ENCODE measurements around the gene CDHR4. TPM values are rescaled to one million over a fixed set of nuclear protein-coding genes. Genes with fewer than 3 reads are reported as not detected.

Gene CDHR4
- total RNA-seq, 2 experiments from 2014 or later = not detected

DNA sequence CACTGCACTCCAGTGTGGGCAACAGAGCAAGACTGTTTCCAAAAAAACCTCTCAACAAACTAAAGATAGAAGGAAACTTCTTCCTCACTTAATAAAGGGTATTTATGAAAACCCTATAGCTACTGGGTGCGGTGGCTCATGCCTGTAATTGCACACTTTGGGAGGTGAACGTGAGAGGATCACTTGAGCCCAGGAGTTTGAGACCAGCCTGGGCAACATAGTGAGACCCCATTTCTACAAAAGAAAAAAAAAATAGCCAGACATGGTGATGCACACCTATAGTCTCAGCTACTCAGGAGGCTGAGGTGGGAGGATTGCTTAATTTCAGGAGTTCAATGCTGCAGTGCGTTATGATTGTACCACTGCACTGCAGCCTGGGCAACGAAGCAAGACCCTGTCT is 35.7 kb downstream of the CDHR4 start:
- DNase-seq = no peak
- POLR2A ChIA-PET = no interaction called here

DNA sequence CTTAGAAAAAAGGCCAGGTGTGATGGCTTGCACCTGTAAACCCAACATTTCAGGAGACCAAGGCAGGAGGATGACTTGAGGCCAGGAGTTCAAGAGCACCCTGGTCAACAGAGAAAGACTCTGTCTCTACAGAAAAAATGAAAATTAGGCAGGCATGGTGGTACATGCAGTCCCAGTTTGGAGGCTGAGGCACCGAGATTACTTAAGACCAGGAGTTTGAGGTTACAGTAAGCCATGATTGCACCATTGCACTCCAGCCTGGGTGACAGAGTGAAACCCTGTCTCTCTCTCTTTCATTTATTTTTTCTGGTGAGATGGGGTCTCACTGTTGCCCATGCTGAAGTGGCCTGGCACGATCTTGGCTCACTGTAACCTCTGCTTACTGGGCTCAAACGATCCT is 38.0 kb downstream of the CDHR4 start:
- intact Hi-C loops (cut with micrococcal nuclease) = no loop called here
- H3K27ac Mint-ChIP-seq = no peak overlapping the region
- H3K9me3 Mint-ChIP-seq = no peaks in the 10 kb centered on the region
- ChIA-PET POLR2A (no interaction called here), CTCF (no interaction called here)
- no peak overlapping the region for H3K4me3 Mint-ChIP-seq
- H3K27me3 Mint-ChIP-seq = no peaks in the 10 kb centered on the region
- no peaks in the 10 kb centered on the region for H3K36me3 Mint-ChIP-seq (ENCODE audit: low read depth)
- ATAC-seq (no peak), DNase-seq (no peak)
- peaks cover 12% of the 10 kb centered on the region for H3K4me1 Mint-ChIP-seq (ENCODE audit: low read depth)
- TF ChIP-seq, protein P1, sequence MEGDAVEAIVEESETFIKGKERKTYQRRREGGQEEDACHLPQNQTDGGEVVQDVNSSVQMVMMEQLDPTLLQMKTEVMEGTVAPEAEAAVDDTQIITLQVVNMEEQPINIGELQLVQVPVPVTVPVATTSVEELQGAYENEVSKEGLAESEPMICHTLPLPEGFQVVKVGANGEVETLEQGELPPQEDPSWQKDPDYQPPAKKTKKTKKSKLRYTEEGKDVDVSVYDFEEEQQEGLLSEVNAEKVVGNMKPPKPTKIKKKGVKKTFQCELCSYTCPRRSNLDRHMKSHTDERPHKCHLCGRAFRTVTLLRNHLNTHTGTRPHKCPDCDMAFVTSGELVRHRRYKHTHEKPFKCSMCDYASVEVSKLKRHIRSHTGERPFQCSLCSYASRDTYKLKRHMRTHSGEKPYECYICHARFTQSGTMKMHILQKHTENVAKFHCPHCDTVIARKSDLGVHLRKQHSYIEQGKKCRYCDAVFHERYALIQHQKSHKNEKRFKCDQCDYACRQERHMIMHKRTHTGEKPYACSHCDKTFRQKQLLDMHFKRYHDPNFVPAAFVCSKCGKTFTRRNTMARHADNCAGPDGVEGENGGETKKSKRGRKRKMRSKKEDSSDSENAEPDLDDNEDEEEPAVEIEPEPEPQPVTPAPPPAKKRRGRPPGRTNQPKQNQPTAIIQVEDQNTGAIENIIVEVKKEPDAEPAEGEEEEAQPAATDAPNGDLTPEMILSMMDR (IDR thresholded peaks at IDR 0.05) = no peak

More for the DNA sequence above, 35.7 kb downstream of the CDHR4 start:
- H3K9me3 Mint-ChIP-seq = no peaks in the 10 kb centered on the region
- no peaks in the 10 kb centered on the region for H3K27me3 Mint-ChIP-seq
- no peaks in the 10 kb centered on the region for H3K36me3 Mint-ChIP-seq (ENCODE audit: low read depth)
- CTCF ChIA-PET = no interaction called here
- TF ChIP-seq, protein P1 (IDR thresholded peaks at IDR 0.05) = no peak
- no peak for ATAC-seq
- no peak overlapping the region for H3K27ac Mint-ChIP-seq
- intact Hi-C loops (cut with micrococcal nuclease) = no loop called here
- H3K4me1 Mint-ChIP-seq (ENCODE audit: low read depth) = peaks cover 13% of the 10 kb centered on the region
- no peak overlapping the region for H3K4me3 Mint-ChIP-seq

DNA sequence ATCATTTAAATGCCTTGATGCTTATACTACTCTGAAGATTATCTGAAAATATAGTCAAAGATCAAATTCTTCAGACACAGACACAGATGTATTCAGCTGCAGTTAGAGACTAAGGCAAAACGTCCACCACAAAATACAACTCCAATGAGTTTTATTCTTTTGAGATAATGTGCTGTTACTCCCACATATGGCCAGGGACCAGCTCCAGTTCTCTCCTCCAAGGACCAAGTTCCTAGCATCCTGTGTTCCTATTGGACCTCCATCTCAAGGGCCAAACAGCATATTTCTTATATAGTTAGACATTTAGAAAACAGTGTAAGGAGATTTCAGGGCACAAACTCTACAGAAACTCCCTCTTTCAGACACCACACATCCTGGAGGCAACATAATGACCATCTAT is 40.4 kb downstream of the CDHR4 start:
- POLR2A ChIA-PET = interaction anchor here (2.0 kb wide), 1 partner anchor 13 kb away, joined by 6 read pairs; no protein-coding TSS in a partner anchor
- Mint-ChIP-seq H3K9me3 (no peaks in the 10 kb centered on the region), H3K36me3 (ENCODE audit: low read depth) (no peaks in the 10 kb centered on the region), H3K27ac (no peak overlapping the region), H3K27me3 (no peaks in the 10 kb centered on the region), H3K4me3 (no peak overlapping the region), H3K4me1 (ENCODE audit: low read depth) (peaks cover 13% of the 10 kb centered on the region)
- TF ChIP-seq, protein P1 (IDR thresholded peaks at IDR 0.05) = no peak
- intact Hi-C loops (cut with micrococcal nuclease) = no loop called here
- ATAC-seq (no peak), DNase-seq (no peak)
- CTCF ChIA-PET = interaction anchor here (0.7 to 1.6 kb wide), 2 partner anchors 43 to 80 kb away, joined by 3 to 5 read pairs; partner anchors contain the start of gene INKA1

DNA sequence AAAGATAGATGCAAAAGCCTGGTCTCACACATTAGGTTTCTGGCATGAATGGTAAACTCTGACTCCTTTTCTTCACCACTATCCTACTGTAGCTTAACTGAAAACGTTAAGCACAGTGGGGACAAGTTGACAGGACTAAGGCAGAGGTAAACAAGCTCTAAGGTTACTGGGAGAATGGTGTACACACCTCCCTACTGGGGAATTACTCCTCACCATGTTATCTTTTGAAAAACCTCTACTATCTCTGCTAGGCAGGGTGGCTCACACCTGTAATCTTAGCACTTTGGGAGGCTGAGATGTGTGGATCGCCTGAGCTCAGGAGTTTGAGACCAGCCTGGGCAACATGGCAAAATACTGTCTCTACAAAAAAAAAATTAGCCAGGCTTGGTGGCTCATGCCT is 42.5 kb downstream of the CDHR4 start:
- no peak for DNase-seq
- no peaks in the 10 kb centered on the region for H3K9me3 Mint-ChIP-seq
- CTCF ChIA-PET = interaction anchor here (1.5 to 1.6 kb wide), 3 partner anchors 46 to 217 kb away, joined by 4 to 8 read pairs (median 5); partner anchors contain the start of gene INKA1

DNA sequence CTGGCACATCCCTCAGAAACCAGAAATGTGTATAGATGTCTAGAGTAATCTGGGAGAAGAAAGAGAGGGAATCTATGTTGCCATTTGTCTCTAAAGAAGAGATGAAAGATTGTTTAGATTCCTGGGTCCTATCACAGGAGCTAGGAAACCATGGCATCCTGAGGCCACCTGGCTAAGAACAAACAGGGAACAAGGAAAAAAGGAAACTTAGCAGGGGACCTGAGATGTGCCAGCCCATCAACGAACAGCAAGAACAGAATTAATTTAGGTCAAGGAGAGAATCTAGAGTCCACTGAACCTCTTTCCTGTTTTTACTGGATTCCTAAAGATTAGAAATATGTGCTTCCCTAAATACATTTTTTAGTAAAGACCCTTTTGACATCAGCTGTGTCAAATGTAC is 43.6 kb downstream of the CDHR4 start:
- peaks cover 4% of the 10 kb centered on the region for H3K36me3 Mint-ChIP-seq (ENCODE audit: low read depth)
- H3K27ac Mint-ChIP-seq = no peak overlapping the region
- H3K9me3 Mint-ChIP-seq = no peaks in the 10 kb centered on the region
- TF ChIP-seq, protein P1 (IDR thresholded peaks at IDR 0.05) = no peak
- POLR2A ChIA-PET = no interaction called here
- no peaks in the 10 kb centered on the region for H3K27me3 Mint-ChIP-seq
- CTCF ChIA-PET = interaction anchor here (1.0 to 1.5 kb wide), 2 partner anchors 36 to 83 kb away, joined by 3 to 4 read pairs; partner anchors contain the start of gene AMIGO3
- DNase-seq = no peak
- peaks cover 20% of the 10 kb centered on the region for H3K4me1 Mint-ChIP-seq (ENCODE audit: low read depth)
- intact Hi-C loops (cut with micrococcal nuclease) = no loop called here
- ATAC-seq = no peak
- no peak overlapping the region for H3K4me3 Mint-ChIP-seq

More for the DNA sequence above, 42.5 kb downstream of the CDHR4 start:
- Mint-ChIP-seq H3K4me3 (no peak overlapping the region), H3K27me3 (no peaks in the 10 kb centered on the region), H3K4me1 (ENCODE audit: low read depth) (peaks cover 20% of the 10 kb centered on the region), H3K36me3 (ENCODE audit: low read depth) (peaks cover 4% of the 10 kb centered on the region), H3K27ac (no peak overlapping the region)
- no peak for ATAC-seq
- intact Hi-C loops (cut with micrococcal nuclease) = no loop called here
- TF ChIP-seq, protein P1 (IDR thresholded peaks at IDR 0.05) = no peak
- POLR2A ChIA-PET = no interaction called here

Data from activated CD8-positive, alpha-beta T cell treated with anti-CD3 and anti-CD28 coated beads for 36 hours (primary cell).